Measurements from ENCODE around the gene DCPS.

DNA sequence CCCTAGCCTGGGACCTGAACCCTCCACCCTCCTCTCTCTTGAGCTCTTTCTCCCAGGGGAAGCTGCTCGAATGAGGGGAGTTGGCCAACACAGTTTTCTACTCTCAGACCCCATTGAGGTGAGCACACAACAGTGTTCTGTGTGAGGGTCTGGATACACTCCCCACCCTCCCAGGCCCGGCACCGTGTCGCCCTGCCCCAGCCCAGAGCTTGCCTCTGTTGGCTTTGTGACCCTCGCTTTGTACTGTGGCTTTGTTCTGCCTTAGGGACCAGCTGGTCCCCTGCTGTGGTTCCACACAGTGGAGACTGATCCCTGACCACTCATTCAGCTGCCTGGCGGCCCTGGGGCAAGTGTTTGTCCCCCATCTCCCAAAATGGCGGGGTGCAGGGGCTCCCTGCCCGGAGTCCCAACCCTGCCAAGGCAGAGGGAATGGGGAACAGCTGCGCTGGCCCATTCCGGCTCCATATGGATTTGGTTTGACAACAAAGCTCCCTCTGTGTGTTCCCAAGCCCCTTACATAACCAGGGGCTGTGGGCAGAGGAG, 59.9 kb downstream of the DCPS start:
- TF ChIP-seq EZH2 (IDR thresholded peaks at IDR 0.05; ENCODE audit: low read depth) = no peak
- TF ChIP-seq, protein P1, sequence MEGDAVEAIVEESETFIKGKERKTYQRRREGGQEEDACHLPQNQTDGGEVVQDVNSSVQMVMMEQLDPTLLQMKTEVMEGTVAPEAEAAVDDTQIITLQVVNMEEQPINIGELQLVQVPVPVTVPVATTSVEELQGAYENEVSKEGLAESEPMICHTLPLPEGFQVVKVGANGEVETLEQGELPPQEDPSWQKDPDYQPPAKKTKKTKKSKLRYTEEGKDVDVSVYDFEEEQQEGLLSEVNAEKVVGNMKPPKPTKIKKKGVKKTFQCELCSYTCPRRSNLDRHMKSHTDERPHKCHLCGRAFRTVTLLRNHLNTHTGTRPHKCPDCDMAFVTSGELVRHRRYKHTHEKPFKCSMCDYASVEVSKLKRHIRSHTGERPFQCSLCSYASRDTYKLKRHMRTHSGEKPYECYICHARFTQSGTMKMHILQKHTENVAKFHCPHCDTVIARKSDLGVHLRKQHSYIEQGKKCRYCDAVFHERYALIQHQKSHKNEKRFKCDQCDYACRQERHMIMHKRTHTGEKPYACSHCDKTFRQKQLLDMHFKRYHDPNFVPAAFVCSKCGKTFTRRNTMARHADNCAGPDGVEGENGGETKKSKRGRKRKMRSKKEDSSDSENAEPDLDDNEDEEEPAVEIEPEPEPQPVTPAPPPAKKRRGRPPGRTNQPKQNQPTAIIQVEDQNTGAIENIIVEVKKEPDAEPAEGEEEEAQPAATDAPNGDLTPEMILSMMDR (conservative IDR thresholded peaks at IDR 0.05) = no peak
